Ovary (tissue), 9 donors: ENCODE results near the gene MED23. TPM values are rescaled to one million over a fixed set of nuclear protein-coding genes. Genes with fewer than 3 reads are reported as not detected.

Experiments used
- DNase-seq, 5 donors: peaks; one replicate each; pipeline ENCODE4 v3.0.0-alpha.2; 2019 to 2020
- H3K27ac ChIP-seq, 2 donors: fragments of 200-600 bp; one replicate each; pipeline versions ENCODE4 v1.5.1 to v1.8.0; 2019 to 2022
- H3K27me3 ChIP-seq: fragments of 200-600 bp; one replicate; pipeline ENCODE4 v1.8.0; 2022
- H3K36me3 ChIP-seq: fragments of 200-600 bp; sonication (generic); one replicate; pipeline ENCODE4 v1.5.1; 2019
- H3K4me1 ChIP-seq: one replicate; pipeline ENCODE4 v1.8.1; 2013; ENCODE audit warnings: mild to moderate bottlenecking, moderate library complexity; ENCODE audit not compliant: insufficient read depth
- H3K4me3 ChIP-seq: fragments of 200-600 bp; sonication (generic); one replicate; pipeline ENCODE4 v1.5.1; 2017
- H3K9me3 ChIP-seq, 2 donors: fragments of 200-600 bp in 1 of 2; sonication (generic) in 1 of 2; one replicate each; pipeline versions ENCODE4 v1.5.1 to v1.8.1; 2013 to 2019; ENCODE audit warnings: mild to moderate bottlenecking in 1 of 2, moderate library complexity in 1 of 2
- CTCF ChIP-seq, 3 donors: fragments of 450-650 bp in 2 of 3; fragments of 200-600 bp in 1 of 3; IDR thresholded peaks; one replicate each; pipeline versions ENCODE4 v1.5.1 to v1.8.0; 2016 to 2022; ENCODE audit warnings: antibody characterized with exemption in 3 of 3, mild to moderate bottlenecking in 1 of 3
- EP300 ChIP-seq: sonication (generic); formaldehyde crosslinking; IDR thresholded peaks from one replicate; pipeline ENCODE4 v1.6.1; 2017; ENCODE audit warnings: antibody characterized with exemption
- POLR2A ChIP-seq: fragments of 450-650 bp; IDR thresholded peaks from one replicate; pipeline ENCODE4 v1.6.1; 2017; ENCODE audit warnings: antibody characterized with exemption, mild to moderate bottlenecking, moderate library complexity
- WGBS, 3 donors: extraction: QIAGEN DNeasy Blood & Tissue Kit in 1 of 3; methylation state at CpG; one replicate each; pipeline versions ENCODE4 v1.1.5 to v1.1.7; 2013 to 2017; 5-methylcytosine and 5-hydroxymethylcytosine counted together
- intact Hi-C, 4 donors: fragments of 100-400 bp; cut with DNase I; formaldehyde crosslinking; loops; one replicate each; pipeline versions ENCODE4 v1.11.0 to v1.15.1; 2022 to 2023
- polyA plus RNA-seq, 2 donors: library from polyadenylated mRNA; stranded (reverse); fragments of 200-250 nt in 1 of 2; fragments of 350-450 nt in 1 of 2; fragmentation: Illumina TruSeq in 1 of 2; extraction: RNeasy Lipid Tissue Mini Kit (QIAGEN cat#74804) in 1 of 2; gene quantifications; one replicate each; pipeline ENCODE4 v1.2.3, GENCODE V29; 2013 to 2014
- total RNA-seq, 7 donors: library from RNA; depleted of rRNA in 2 of 7; stranded (reverse); fragments of >200 nt in 2 of 7; fragmentation: NEBNext Ultra II Directional in 3 of 7; extraction: Animal tissue kit (Norgen Biotek cat#: 25700) in 3 of 7; gene quantifications; one replicate each; pipeline versions ENCODE4 v1.1.0 to v1.2.4, GENCODE V29; 2016 to 2023
- donor health status: DM: no; HTN: no; CAD: no; lungs with moderate emphysema.
- donor health status: DM: no; HTN: no; CAD: no.
- donor health status: Bipolar disorder and iron deficiency.
- donor health status: DM: yes; HTN: yes; CAD: no.
- donor health status: DM: no; HTN: no; CAD: no.
- donor health status: DM: yes; HTN: yes; CAD: no.

Gene MED23
- total and polyA plus RNA-seq, 9 donors, result 11.2 to 28.5 (median 24.2) TPM

GRCh38 chr6:131657222-131657621 is 29.2 kb upstream of the MED23 start:
- no peaks in the 10 kb centered on the region for H3K36me3 ChIP-seq
- H3K4me3 ChIP-seq, result no peak overlapping the region
- no peaks in the 10 kb centered on the region for H3K9me3 ChIP-seq
- no peak for TF ChIP-seq EP300
- TF ChIP-seq POLR2A, result no peak
- no peak for TF ChIP-seq CTCF (IDR thresholded peaks at IDR 0.05)
- WGBS, 3 donors, result 89 to 98% (median 91%) methylated on average over 2 of the region's 2 CpGs
- no peak for DNase-seq
- no peak overlapping the region for H3K27ac ChIP-seq
- no peaks in the 10 kb centered on the region for H3K4me1 ChIP-seq
- intact Hi-C loops, result no loop called here
- H3K27me3 ChIP-seq, result no peaks in the 10 kb centered on the region

GRCh38 chr6:131656667-131657066 is 28.6 kb upstream of the MED23 start:
- TF ChIP-seq CTCF (IDR thresholded peaks at IDR 0.05) (no peak), POLR2A (no peak)
- WGBS, 3 donors, result 75 to 92% (median 78%) methylated on average over 3 of the region's 3 CpGs
- H3K36me3 ChIP-seq, result no peaks in the 10 kb centered on the region

GRCh38 chr6:131655951-131656350 is 27.9 kb upstream of the MED23 start:
- intact Hi-C loops, result no loop called here
- Histone ChIP-seq H3K9me3 (no peaks in the 10 kb centered on the region), H3K4me1 (no peaks in the 10 kb centered on the region), H3K27me3 (no peaks in the 10 kb centered on the region), H3K4me3 (no peak overlapping the region), H3K27ac (no peak overlapping the region), H3K36me3 (no peaks in the 10 kb centered on the region)
- 95 to 98% (median 97%) methylated on average over 2 of the region's 2 CpGs for WGBS, 3 donors
- no peak for TF ChIP-seq POLR2A
- TF ChIP-seq CTCF (IDR thresholded peaks at IDR 0.05), result no peak
- TF ChIP-seq EP300, result no peak
- DNase-seq, result no peak

More at GRCh38 chr6:131656667-131657066, 28.6 kb upstream of the MED23 start:
- no peak overlapping the region for H3K27ac ChIP-seq
- H3K27me3 ChIP-seq, result no peaks in the 10 kb centered on the region
- H3K9me3 ChIP-seq, result no peaks in the 10 kb centered on the region
- intact Hi-C loops, result no loop called here
- DNase-seq, result no peak
- no peak overlapping the region for H3K4me3 ChIP-seq
- no peaks in the 10 kb centered on the region for H3K4me1 ChIP-seq

GRCh38 chr6:131655387-131655786 is 27.3 kb upstream of the MED23 start:
- no peaks in the 10 kb centered on the region for H3K27me3 ChIP-seq
- 92 to 93% (median 92%) methylated on average over 3 of the region's 3 CpGs for WGBS, 3 donors
- DNase-seq, result no peak
- intact Hi-C loops, result no loop called here
- H3K4me3 ChIP-seq, result no peak overlapping the region
- H3K27ac ChIP-seq, result no peak overlapping the region
- H3K9me3 ChIP-seq, result no peaks in the 10 kb centered on the region
- H3K4me1 ChIP-seq, result no peaks in the 10 kb centered on the region
- TF ChIP-seq EP300 (no peak), POLR2A (no peak), CTCF (IDR thresholded peaks at IDR 0.05) (no peak)
- H3K36me3 ChIP-seq, result no peaks in the 10 kb centered on the region

- H3K9me3 ChIP-seq, result no peaks in the 10 kb centered on the region
- no peaks in the 10 kb centered on the region for H3K4me1 ChIP-seq
- intact Hi-C loops, result no loop called here
- no peaks in the 10 kb centered on the region for H3K27me3 ChIP-seq
- no peak overlapping the region for H3K27ac ChIP-seq
- WGBS, 3 donors, result 94 to 99% (median 95%) methylated on average over 3 of the region's 3 CpGs
- DNase-seq, result no peak
- no peak overlapping the region for H3K4me3 ChIP-seq
- TF ChIP-seq EP300 (no peak), POLR2A (no peak), CTCF (IDR thresholded peaks at IDR 0.05) (no peak)
- no peaks in the 10 kb centered on the region for H3K36me3 ChIP-seq
These were observed 26.3 kb upstream of the MED23 start for GRCh38 chr6:131654326-131654725.
